PC-3 (cell line): ENCODE measurements around the gene CXCL11. TPM values are rescaled to one million over a fixed set of nuclear protein-coding genes. Genes with fewer than 3 reads are reported as not detected.

ENCODE experiments used
- ATAC-seq: fragments of 200-7000 bp; cut with Tn5 transposase; 2 replicates; pipeline ENCODE4 v1.9.1; 2020; ENCODE audit warnings: mild to moderate bottlenecking, moderate library complexity
- BruUV-seq: library from RNA; stranded (reverse); fragments of 400-500 nt; replicated peaks from 2 replicates; lab custom pipeline; 2021; lab: Mats Ljungman, UMichigan
- CTCF ChIA-PET: fragments of 300-600 bp; sonication (Branson Sonifier 250); formaldehyde crosslinking; loops from one replicate; lab custom pipeline; 2022; ENCODE audit warnings: antibody characterized with exemption; lab: Charles Lee
- POLR2A ChIA-PET: fragments of 300-600 bp; sonication (Branson Sonifier 250); formaldehyde crosslinking; loops from one replicate; lab custom pipeline; 2022; ENCODE audit warnings: antibody characterized with exemption; ENCODE audit not compliant: unreplicated experiment; lab: Charles Lee
- DNase-seq: peaks from one replicate; pipeline ENCODE4 v3.0.0-alpha.2; 2015
- H2AFZ ChIP-seq: fragments of 300-600 bp; sonication (generic); 2 replicates; pipeline ENCODE4 v1.6.0; 2016; ENCODE audit warnings: antibody characterized with exemption, low read length
- H3F3A ChIP-seq: fragments of 300-600 bp; sonication (generic); one replicate; pipeline ENCODE4 v1.6.0; 2017; ENCODE audit warnings: antibody characterized with exemption, low read length, control low read depth, mild to moderate bottlenecking; ENCODE audit not compliant: unreplicated experiment
- H3K27ac ChIP-seq: fragments of 300-600 bp; sonication (generic); 2 replicates; pipeline ENCODE4 v1.5.1; 2016; ENCODE audit warnings: mild to moderate bottlenecking, low read length
- H3K27me3 ChIP-seq: fragments of 300-600 bp; sonication (generic); 2 replicates; pipeline ENCODE4 v1.6.1; 2016; ENCODE audit warnings: low read length, mixed read lengths
- H3K36me3 ChIP-seq: fragments of 300-600 bp; sonication (generic); 2 replicates; pipeline ENCODE4 v1.6.1; 2016; ENCODE audit warnings: low read depth, mixed run types, low read length, mixed read lengths
- H3K4me1 ChIP-seq: fragments of 300-600 bp; sonication (generic); 2 replicates; pipeline ENCODE4 v1.5.1; 2016; ENCODE audit warnings: low read length; ENCODE audit not compliant: insufficient read depth
- H3K4me2 ChIP-seq: fragments of 300-600 bp; sonication (generic); 2 replicates; pipeline ENCODE4 v1.6.0; 2016; ENCODE audit warnings: low read length
- H3K4me3 ChIP-seq: fragments of 300-600 bp; sonication (generic); 2 replicates; pipeline ENCODE4 v1.5.1; 2016; ENCODE audit warnings: mild to moderate bottlenecking, low read length, mixed read lengths
- H3K79me2 ChIP-seq: fragments of 300-600 bp; sonication (generic); 2 replicates; pipeline ENCODE4 v1.6.1; 2017; ENCODE audit warnings: low read length, mixed read lengths
- H3K9ac ChIP-seq: fragments of 300-600 bp; sonication (generic); 2 replicates; pipeline ENCODE4 v1.6.0; 2016; ENCODE audit warnings: mild to moderate bottlenecking, low read length
- H3K9me2 ChIP-seq: fragments of 300-600 bp; sonication (generic); replicated peaks from 2 replicates; pipeline ENCODE4 v1.6.1; 2016; ENCODE audit warnings: mixed run types, low read length, mixed read lengths
- H3K9me3 ChIP-seq: fragments of 300-600 bp; sonication (generic); 2 replicates; pipeline ENCODE4 v1.6.1; 2016; ENCODE audit warnings: low read length, mixed read lengths
- H4K20me1 ChIP-seq: fragments of 300-600 bp; sonication (generic); 2 replicates; pipeline ENCODE4 v1.6.1; 2016; ENCODE audit warnings: low read length, mixed read lengths
- EZH2 ChIP-seq: fragments of 300-600 bp; sonication (generic); IDR thresholded peaks from one replicate; pipeline ENCODE4 v1.6.1; 2017; ENCODE audit warnings: antibody characterized with exemption, mild to moderate bottlenecking, low read length; ENCODE audit not compliant: unreplicated experiment
- EZH2phosphoT487 ChIP-seq: fragments of 300-600 bp; sonication (generic); IDR thresholded peaks from 2 replicates; pipeline ENCODE4 v1.6.1; 2018; ENCODE audit warnings: mild to moderate bottlenecking, antibody characterized with exemption, low read length, borderline replicate concordance
- intact Hi-C: fragments of 100-400 bp; cut with micrococcal nuclease; formaldehyde crosslinking; loops from 2 replicates; pipeline ENCODE4 v1.9.0; 2023
- total RNA-seq: library from RNA; depleted of rRNA; stranded (reverse); fragments of >200 nt; gene quantifications from 2 replicates; pipeline ENCODE4 v1.2.3, GENCODE V29; 2014
- TF ChIP-seq, protein P1 (sequence below): fragments of 300-600 bp; sonication (generic); conservative IDR thresholded peaks from 2 replicates; pipeline ENCODE4 v1.5.1; 2017; ENCODE audit warnings: antibody characterized with exemption, low read depth, mild to moderate bottlenecking, low read length

The CXCL11 gene
- total RNA-seq, 1 experiment from 2014 or later = not detected

DNA sequence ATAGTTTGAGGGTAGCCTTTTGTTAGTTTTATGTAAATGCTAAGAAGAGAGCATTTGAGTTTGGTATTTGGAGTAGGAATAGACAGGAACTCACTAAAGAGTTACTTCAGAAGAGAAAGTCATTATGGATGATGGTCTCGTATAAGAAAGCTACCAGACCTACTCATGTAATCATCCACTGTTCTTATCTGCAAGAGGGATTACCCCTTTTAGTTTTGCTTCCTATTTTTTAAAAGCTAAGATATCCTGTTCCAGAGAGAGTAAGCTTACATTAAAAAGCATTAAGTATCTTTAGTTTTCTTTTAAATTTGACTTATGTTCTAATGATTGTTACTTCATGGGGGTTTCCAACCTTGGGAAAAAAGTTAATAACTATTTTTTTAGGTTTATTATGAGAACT, 26.1 kb upstream of the CXCL11 start:
- ChIA-PET POLR2A (no interaction called here), CTCF (no interaction called here)
- no peaks in the 10 kb centered on the region for H3K9me2 ChIP-seq
- H3K9ac ChIP-seq = no peak overlapping the region
- H3K4me3 ChIP-seq = no peak overlapping the region
- no peaks in the 10 kb centered on the region for H3K9me3 ChIP-seq
- TF ChIP-seq, protein P1, sequence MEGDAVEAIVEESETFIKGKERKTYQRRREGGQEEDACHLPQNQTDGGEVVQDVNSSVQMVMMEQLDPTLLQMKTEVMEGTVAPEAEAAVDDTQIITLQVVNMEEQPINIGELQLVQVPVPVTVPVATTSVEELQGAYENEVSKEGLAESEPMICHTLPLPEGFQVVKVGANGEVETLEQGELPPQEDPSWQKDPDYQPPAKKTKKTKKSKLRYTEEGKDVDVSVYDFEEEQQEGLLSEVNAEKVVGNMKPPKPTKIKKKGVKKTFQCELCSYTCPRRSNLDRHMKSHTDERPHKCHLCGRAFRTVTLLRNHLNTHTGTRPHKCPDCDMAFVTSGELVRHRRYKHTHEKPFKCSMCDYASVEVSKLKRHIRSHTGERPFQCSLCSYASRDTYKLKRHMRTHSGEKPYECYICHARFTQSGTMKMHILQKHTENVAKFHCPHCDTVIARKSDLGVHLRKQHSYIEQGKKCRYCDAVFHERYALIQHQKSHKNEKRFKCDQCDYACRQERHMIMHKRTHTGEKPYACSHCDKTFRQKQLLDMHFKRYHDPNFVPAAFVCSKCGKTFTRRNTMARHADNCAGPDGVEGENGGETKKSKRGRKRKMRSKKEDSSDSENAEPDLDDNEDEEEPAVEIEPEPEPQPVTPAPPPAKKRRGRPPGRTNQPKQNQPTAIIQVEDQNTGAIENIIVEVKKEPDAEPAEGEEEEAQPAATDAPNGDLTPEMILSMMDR = no peak
- TF ChIP-seq EZH2 (no peak), EZH2phosphoT487 (no peak)
- intact Hi-C loops = no loop called here
- no peaks in the 10 kb centered on the region for H4K20me1 ChIP-seq
- H3F3A ChIP-seq = no peaks in the 10 kb centered on the region
- no peak overlapping the region for H2AFZ ChIP-seq
- H3K4me1 ChIP-seq = peaks cover 13% of the 10 kb centered on the region
- no peak overlapping the region for H3K27ac ChIP-seq
- no peaks in the 10 kb centered on the region for H3K27me3 ChIP-seq
- ATAC-seq = no peak
- no peak for DNase-seq
- H3K4me2 ChIP-seq = no peak overlapping the region
- no peaks in the 10 kb centered on the region for H3K79me2 ChIP-seq
- BruUV-seq = no TSS peak
- H3K36me3 ChIP-seq = no peaks in the 10 kb centered on the region

DNA sequence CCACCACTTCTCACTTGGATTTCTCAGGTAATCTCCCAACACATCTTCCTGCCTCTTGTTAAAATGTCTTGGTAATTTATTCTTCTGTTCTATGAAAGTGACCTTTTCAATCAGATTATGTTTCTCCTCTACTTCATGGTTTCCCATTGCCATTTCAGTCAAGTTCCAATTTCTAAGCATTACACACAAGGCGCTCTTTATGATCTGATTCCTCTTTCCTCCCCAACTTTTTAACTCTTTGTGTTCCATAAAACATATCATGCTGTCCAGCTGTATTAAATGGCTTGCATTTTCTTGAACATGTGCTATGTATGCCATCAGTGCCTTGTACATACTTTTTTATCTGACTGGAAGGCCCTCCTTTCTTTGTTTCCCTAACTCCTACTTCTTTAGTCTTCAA, 25.6 kb upstream of the CXCL11 start:
- CTCF ChIA-PET = no interaction called here
- Histone ChIP-seq H2AFZ (no peak overlapping the region), H3K36me3 (no peaks in the 10 kb centered on the region), H4K20me1 (no peaks in the 10 kb centered on the region), H3K27me3 (no peaks in the 10 kb centered on the region), H3K27ac (no peak overlapping the region), H3K79me2 (no peaks in the 10 kb centered on the region), H3K9me2 (no peaks in the 10 kb centered on the region), H3F3A (no peaks in the 10 kb centered on the region), H3K9me3 (no peaks in the 10 kb centered on the region), H3K4me2 (no peak overlapping the region), H3K4me3 (no peak overlapping the region), H3K9ac (no peak overlapping the region), H3K4me1 (peaks cover 13% of the 10 kb centered on the region)
- DNase-seq = no peak
- POLR2A ChIA-PET = no interaction called here
- TF ChIP-seq, protein P1 = no peak
- TF ChIP-seq EZH2phosphoT487 (no peak), EZH2 (no peak)
- no peak for ATAC-seq
- no TSS peak for BruUV-seq
- intact Hi-C loops = no loop called here

DNA sequence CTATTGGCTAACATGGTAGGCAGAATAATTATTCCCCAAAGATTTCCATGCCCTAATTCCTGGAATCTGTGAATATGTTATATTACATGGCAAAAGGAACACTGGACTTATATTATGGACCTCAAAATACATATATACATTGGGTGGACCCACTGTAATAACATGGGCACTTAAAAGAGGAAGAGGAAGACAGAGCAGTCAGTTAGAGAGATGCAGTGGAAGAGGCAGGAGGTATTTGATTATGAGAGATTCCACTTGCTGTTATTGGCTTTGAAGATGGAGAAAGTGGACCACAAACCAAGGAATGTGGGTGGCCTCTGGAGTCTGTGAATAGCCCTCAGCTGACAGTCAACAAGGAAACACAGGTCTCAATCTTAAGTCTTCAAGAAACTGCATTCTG, 24.6 kb upstream of the CXCL11 start:
- no TSS peak for BruUV-seq
- H3K4me3 ChIP-seq = no peak overlapping the region
- H2AFZ ChIP-seq = no peak overlapping the region
- H3K9ac ChIP-seq = no peak overlapping the region
- H3K79me2 ChIP-seq = no peaks in the 10 kb centered on the region
- ATAC-seq (no peak), DNase-seq (no peak)
- H3K9me2 ChIP-seq = no peaks in the 10 kb centered on the region
- peaks cover 13% of the 10 kb centered on the region for H3K4me1 ChIP-seq
- ChIA-PET CTCF (no interaction called here), POLR2A (no interaction called here)
- no peaks in the 10 kb centered on the region for H3F3A ChIP-seq
- no peak for TF ChIP-seq EZH2phosphoT487
- TF ChIP-seq, protein P1 = no peak
- TF ChIP-seq EZH2 = no peak
- H3K36me3 ChIP-seq = no peaks in the 10 kb centered on the region
- no peak overlapping the region for H3K4me2 ChIP-seq
- H3K27me3 ChIP-seq = no peaks in the 10 kb centered on the region
- no peaks in the 10 kb centered on the region for H4K20me1 ChIP-seq
- intact Hi-C loops = no loop called here
- no peak overlapping the region for H3K27ac ChIP-seq
- H3K9me3 ChIP-seq = no peaks in the 10 kb centered on the region
